ENCODE results near the gene CAPN14. TPM values are rescaled to one million over a fixed set of nuclear protein-coding genes. Genes with fewer than 3 reads are reported as not detected.

CAPN14 gene
- total and polyA plus RNA-seq, 2 of the 4 experiments (the other 2 are of a cell fraction) = under 0.01 to 0.09 TPM

DNA sequence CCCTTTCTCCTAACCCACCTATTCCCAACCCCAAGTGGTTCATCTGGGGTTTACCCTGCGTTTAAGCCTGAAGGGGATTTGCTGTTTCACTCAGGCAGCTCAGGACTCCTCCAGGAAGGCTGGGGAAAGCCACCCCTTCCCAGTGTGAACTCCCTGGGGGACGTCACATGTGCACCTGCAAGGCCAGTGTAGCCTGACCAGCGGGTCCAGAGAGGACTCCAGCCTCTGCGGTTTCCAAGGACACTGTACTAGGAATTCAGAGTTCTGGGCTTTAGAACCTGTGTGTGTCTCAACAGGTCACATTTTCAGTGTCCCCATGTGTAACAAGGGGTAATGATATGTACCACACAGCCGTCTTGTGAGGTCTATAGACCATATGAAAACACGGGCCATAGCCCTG lies 34.5 kb upstream of the CAPN14 start:
- no peak overlapping the region for H3K4me3 ChIP-seq (ENCODE audit: insufficient read depth, low read depth, low read length)
- no peak overlapping the region for H2AK9ac ChIP-seq (replicated peaks; ENCODE audit: low read depth, low read length, poor library complexity)
- H3K27me3 ChIP-seq (ENCODE audit: control insufficient read depth, insufficient read depth, low read length) = no peaks in the 10 kb centered on the region
- 0 out of 4 replicates have a peak, but pooled peaks cover 0 to 8% of the 10 kb centered on the region in 2 experiments for H3K79me1 ChIP-seq (ENCODE audit: low read depth in 1 of 2, low read length in 2 of 2)
- ChIA-PET POLR2A (ENCODE audit: unreplicated experiment) (interaction anchor here (0.6 kb wide), 1 partner anchor 67 kb away, joined by 7 read pairs; no protein-coding TSS in a partner anchor), CTCF (no interaction called here)
- in situ Hi-C loops (cut with MboI; ENCODE audit: low sequenced_read_pairs) = no loop called here
- H3K56ac ChIP-seq (ENCODE audit: extremely low read depth, insufficient read depth, low read length) = no peak overlapping the region
- no peak overlapping the region for H2BK15ac ChIP-seq (ENCODE audit: low read depth, low read length)
- no TSS peak for BruUV-seq (replicated peaks)
- H4K91ac ChIP-seq (ENCODE audit: insufficient read depth, low read depth, low read length) = no peak overlapping the region
- dilution Hi-C loops (cut with HindIII; ENCODE audit: low sequenced_read_pairs, unreplicated experiment) = no loop called here
- no peak overlapping the region for H2AK5ac ChIP-seq (ENCODE audit: low read depth, low read length)
- H2AFZ ChIP-seq (replicated peaks; ENCODE audit: low read length, poor library complexity) = no peak overlapping the region
- H3K4ac ChIP-seq (ENCODE audit: low read depth, low read length) = no peak overlapping the region
- no peaks in the 10 kb centered on the region for H3K9me3 ChIP-seq (ENCODE audit: control insufficient read depth, insufficient read depth, low read length)
- WGBS, 2 experiments (ENCODE audit: extremely low coverage in 2 of 2, insufficient read length in 1 of 2) = 100% methylated on average over 2 of the region's 6 CpGs; no CpG with 5 or more reads in 1 of the 2 experiments
- ATAC-seq (ENCODE audit: low read depth) (no peak), DNase-seq (no peak)
- peaks cover 8% of the 10 kb centered on the region; the same call in 1 of the 2 replicates for H3K9me1 ChIP-seq (ENCODE audit: insufficient read depth, low read length)
- H4K5ac ChIP-seq (ENCODE audit: low read depth, low read length) = no peak overlapping the region
- peaks cover 45% of the 10 kb centered on the region for H3K36me3 ChIP-seq (ENCODE audit: control insufficient read depth, insufficient read depth, low read length)
- no peak overlapping the region for H3K14ac ChIP-seq (replicated peaks; ENCODE audit: low read depth, low read length)
- no peak overlapping the region for H2BK5ac ChIP-seq (ENCODE audit: low read depth, low read length, poor library complexity, severe bottlenecking)
- no peak overlapping the region for H3K27ac ChIP-seq (ENCODE audit: insufficient read depth, low read length)
- TF ChIP-seq CHD1 (IDR thresholded peaks at IDR 0.05; ENCODE audit: low read depth, low read length) (no peak), RCOR1 (IDR thresholded peaks at IDR 0.05; ENCODE audit: insufficient replicate concordance, low read length) (no peak), RAD21 (IDR thresholded peaks at IDR 0.05; ENCODE audit: low read length) (no peak), BHLHE40 (IDR thresholded peaks at IDR 0.05; ENCODE audit: low read depth, low read length) (no peak), POLR2A (IDR thresholded peaks at IDR 0.05; ENCODE audit: low read depth, low read length) (no peak), NFE2L2 (IDR thresholded peaks at IDR 0.05; ENCODE audit: low read depth, low read length) (no peak), FOS (IDR thresholded peaks at IDR 0.05; ENCODE audit: low read depth, low read length) (no peak), MXI1 (IDR thresholded peaks at IDR 0.05; ENCODE audit: borderline replicate concordance, low read depth, low read length) (no peak), SMC3 (IDR thresholded peaks at IDR 0.05; ENCODE audit: low read depth, low read length) (no peak), RFX5 (IDR thresholded peaks at IDR 0.05; ENCODE audit: low read depth, low read length) (no peak), CEBPB (IDR thresholded peaks at IDR 0.05; ENCODE audit: low read depth, low read length) (no peak), MAZ (IDR thresholded peaks at IDR 0.05; ENCODE audit: borderline replicate concordance, low read depth, low read length) (no peak), MAFK (IDR thresholded peaks at IDR 0.05; ENCODE audit: low read depth, low read length) (no peak)
- TF ChIP-seq, protein P1, sequence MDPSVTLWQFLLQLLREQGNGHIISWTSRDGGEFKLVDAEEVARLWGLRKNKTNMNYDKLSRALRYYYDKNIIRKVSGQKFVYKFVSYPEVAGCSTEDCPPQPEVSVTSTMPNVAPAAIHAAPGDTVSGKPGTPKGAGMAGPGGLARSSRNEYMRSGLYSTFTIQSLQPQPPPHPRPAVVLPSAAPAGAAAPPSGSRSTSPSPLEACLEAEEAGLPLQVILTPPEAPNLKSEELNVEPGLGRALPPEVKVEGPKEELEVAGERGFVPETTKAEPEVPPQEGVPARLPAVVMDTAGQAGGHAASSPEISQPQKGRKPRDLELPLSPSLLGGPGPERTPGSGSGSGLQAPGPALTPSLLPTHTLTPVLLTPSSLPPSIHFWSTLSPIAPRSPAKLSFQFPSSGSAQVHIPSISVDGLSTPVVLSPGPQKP (IDR thresholded peaks at IDR 0.05; ENCODE audit: borderline replicate concordance, low read depth, low read length) = no peak
- TF ChIP-seq, protein P2, sequence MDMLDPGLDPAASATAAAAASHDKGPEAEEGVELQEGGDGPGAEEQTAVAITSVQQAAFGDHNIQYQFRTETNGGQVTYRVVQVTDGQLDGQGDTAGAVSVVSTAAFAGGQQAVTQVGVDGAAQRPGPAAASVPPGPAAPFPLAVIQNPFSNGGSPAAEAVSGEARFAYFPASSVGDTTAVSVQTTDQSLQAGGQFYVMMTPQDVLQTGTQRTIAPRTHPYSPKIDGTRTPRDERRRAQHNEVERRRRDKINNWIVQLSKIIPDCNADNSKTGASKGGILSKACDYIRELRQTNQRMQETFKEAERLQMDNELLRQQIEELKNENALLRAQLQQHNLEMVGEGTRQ (IDR thresholded peaks at IDR 0.05; ENCODE audit: low read depth, low read length) = no peak
- TF ChIP-seq, protein P3, sequence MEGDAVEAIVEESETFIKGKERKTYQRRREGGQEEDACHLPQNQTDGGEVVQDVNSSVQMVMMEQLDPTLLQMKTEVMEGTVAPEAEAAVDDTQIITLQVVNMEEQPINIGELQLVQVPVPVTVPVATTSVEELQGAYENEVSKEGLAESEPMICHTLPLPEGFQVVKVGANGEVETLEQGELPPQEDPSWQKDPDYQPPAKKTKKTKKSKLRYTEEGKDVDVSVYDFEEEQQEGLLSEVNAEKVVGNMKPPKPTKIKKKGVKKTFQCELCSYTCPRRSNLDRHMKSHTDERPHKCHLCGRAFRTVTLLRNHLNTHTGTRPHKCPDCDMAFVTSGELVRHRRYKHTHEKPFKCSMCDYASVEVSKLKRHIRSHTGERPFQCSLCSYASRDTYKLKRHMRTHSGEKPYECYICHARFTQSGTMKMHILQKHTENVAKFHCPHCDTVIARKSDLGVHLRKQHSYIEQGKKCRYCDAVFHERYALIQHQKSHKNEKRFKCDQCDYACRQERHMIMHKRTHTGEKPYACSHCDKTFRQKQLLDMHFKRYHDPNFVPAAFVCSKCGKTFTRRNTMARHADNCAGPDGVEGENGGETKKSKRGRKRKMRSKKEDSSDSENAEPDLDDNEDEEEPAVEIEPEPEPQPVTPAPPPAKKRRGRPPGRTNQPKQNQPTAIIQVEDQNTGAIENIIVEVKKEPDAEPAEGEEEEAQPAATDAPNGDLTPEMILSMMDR (conservative IDR thresholded peaks at IDR 0.05; ENCODE audit: low read depth, low read length) = no peak
- H4K20me1 ChIP-seq (ENCODE audit: insufficient read depth, low read length) = no peaks in the 10 kb centered on the region
- H2BK120ac ChIP-seq (ENCODE audit: low read depth, low read length) = no peak overlapping the region
- no peak overlapping the region for H3K18ac ChIP-seq (ENCODE audit: low read depth, low read length)
- H2BK20ac ChIP-seq (ENCODE audit: low read depth, low read length) = no peak overlapping the region
- no peak overlapping the region for H3K23ac ChIP-seq (ENCODE audit: low read depth, low read length)
- H4K8ac ChIP-seq (ENCODE audit: low read depth in 2 of 2, low read length in 2 of 2) = no peak overlapping the region
- H3K9ac ChIP-seq (ENCODE audit: low read depth, low read length) = no peak overlapping the region
- intact Hi-C loops (cut with micrococcal nuclease) = no loop called here
- H3K4me1 ChIP-seq (ENCODE audit: control insufficient read depth, insufficient read depth, low read length) = peaks cover 2% of the 10 kb centered on the region
- H3K4me2 ChIP-seq (ENCODE audit: low read depth, low read length) = no peak overlapping the region
